ENCODE results near the gene TMEM131L.

TMEM131L gene

GRCh38 chr4:153643406-153644383 is 177.5 kb downstream of the TMEM131L start:
- TF ChIP-seq GATA2 (IDR thresholded peaks at IDR 0.05; ENCODE audit: low read depth, low read length) (no peak), GATA3 (IDR thresholded peaks at IDR 0.05; ENCODE audit: low read depth, low read length) (no peak)

GRCh38 chr4:153645183-153645582 is 179.0 kb downstream of the TMEM131L start:
- TF ChIP-seq GATA2 (IDR thresholded peaks at IDR 0.05; ENCODE audit: low read depth, low read length) (no peak), GATA3 (IDR thresholded peaks at IDR 0.05; ENCODE audit: low read depth, low read length) (no peak)

GRCh38 chr4:153646261-153646660 is 180.1 kb downstream of the TMEM131L start:
- TF ChIP-seq GATA2 (IDR thresholded peaks at IDR 0.05; ENCODE audit: low read depth, low read length) (no peak), GATA3 (IDR thresholded peaks at IDR 0.05; ENCODE audit: low read depth, low read length) (no peak)

- TF ChIP-seq GATA3 (IDR thresholded peaks at IDR 0.05; ENCODE audit: low read depth, low read length) (no peak), GATA2 (IDR thresholded peaks at IDR 0.05; ENCODE audit: low read depth, low read length) (no peak)
These were observed 180.8 kb downstream of the TMEM131L start for GRCh38 chr4:153646978-153647377.

DNA sequence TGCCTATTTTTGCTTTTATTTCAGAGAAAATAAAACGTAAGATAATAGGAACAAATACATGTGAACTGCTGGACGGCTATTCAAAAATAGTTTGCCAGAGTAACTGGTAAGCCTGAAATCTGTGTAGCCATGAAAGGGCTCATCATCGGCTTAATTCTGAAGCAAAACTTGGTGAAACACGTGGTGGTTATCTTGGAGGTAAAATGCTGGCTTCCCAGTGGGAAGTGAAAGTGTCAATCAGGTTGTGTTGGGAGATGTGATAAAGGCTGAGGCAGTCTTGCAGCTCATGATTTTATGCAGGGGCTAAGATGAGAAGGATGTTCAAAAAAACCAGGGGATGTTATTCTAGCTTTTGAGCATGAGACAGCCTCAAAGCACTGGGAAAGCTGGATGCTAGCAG is 181.8 kb downstream of the TMEM131L start:
- TF ChIP-seq GATA3 (IDR thresholded peaks at IDR 0.05; ENCODE audit: low read depth, low read length) (no peak), GATA2 (IDR thresholded peaks at IDR 0.05; ENCODE audit: low read depth, low read length) (no peak)

DNA sequence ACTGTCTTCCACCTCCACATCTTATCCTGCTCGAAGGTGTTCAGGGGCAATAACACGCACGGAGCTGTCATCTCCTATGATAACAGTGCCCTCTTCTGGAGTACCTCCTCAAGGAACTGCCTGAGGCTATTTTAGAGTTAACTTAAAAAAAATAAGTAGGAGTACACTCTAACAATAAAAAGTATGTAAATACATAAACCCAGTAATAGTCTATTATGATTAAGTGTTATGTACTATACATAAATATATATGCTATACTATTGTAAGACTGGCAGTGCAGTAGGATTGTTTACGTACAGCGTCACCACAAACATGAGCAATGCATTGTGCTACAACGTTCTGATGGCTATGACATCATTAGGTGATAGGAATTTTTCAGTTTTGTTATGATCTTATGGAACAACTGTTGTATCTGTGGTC is 183.4 kb downstream of the TMEM131L start:
- TF ChIP-seq GATA3 (IDR thresholded peaks at IDR 0.05; ENCODE audit: low read depth, low read length) (no peak), GATA2 (IDR thresholded peaks at IDR 0.05; ENCODE audit: low read depth, low read length) (no peak)

DNA sequence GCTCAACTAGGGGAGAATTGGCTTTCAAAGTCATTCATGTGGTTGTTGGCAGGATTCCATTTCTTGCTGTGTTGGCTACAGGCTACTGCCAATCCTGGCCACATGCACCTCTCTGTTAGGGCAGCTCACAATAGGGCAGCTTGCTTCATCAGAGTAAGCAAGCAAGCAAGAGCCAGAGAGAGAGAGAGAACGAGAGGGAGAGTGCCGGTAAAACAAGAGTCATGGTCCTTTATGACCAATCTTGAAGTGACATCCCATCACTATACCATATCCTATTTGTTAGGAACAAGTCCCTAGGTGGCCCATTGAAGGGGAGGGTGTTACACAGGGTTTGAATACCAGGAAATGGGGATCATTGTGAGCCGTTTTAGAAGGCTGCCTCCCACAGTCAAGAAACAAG is 185.0 kb downstream of the TMEM131L start:
- no peak for TF ChIP-seq GATA2 (IDR thresholded peaks at IDR 0.05; ENCODE audit: low read depth, low read length)
- TF ChIP-seq GATA3 (IDR thresholded peaks at IDR 0.05; ENCODE audit: low read depth, low read length) = no peak

DNA sequence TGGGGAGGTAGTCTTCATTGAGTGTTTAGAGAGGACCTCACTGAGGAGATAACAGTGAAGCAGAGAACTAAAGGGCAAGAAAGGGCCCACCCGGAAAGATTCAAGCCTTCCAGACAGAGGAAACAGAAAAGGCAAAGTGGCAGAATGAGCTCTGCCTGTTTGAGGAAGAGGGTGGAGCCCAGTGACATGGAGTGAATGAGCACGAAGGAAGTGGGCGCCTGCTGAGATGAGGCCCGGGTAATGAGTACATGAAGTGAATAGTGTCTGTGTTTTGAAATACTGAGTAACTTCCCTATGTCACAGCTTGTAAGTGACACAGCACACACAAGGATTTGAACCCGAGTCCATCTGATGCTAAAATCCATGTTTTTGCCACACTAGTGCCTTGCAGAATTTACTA is 185.4 kb downstream of the TMEM131L start:
- TF ChIP-seq GATA2 (IDR thresholded peaks at IDR 0.05; ENCODE audit: low read depth, low read length) (no peak), GATA3 (IDR thresholded peaks at IDR 0.05; ENCODE audit: low read depth, low read length) (no peak)

- no peak for TF ChIP-seq GATA3 (IDR thresholded peaks at IDR 0.05; ENCODE audit: low read depth, low read length)
- no peak for TF ChIP-seq GATA2 (IDR thresholded peaks at IDR 0.05; ENCODE audit: low read depth, low read length)
These were observed 186.1 kb downstream of the TMEM131L start for GRCh38 chr4:153652051-153652784.

GRCh38 chr4:153655002-153655541 is 188.9 kb downstream of the TMEM131L start:
- TF ChIP-seq GATA3 (IDR thresholded peaks at IDR 0.05; ENCODE audit: low read depth, low read length) (no peak), GATA2 (IDR thresholded peaks at IDR 0.05; ENCODE audit: low read depth, low read length) (no peak)

DNA sequence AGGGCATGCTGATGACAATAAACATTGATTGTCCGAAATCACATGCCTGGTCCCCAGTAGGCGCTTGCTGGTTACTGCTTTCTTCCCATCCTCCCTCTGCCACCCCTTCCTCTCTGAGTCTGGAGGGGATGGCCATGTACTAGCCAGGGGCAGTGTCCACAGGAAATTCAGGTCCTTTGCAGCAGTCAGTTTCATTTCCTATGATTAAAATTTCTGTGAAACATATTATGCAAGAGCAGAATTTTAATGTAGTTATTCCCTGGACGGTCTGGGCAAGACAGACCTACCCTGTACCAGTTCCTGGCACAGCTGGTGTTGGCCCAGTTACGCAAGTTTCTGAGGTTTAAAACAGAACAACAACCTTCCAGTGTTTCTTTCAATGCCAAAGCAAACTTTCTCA is 189.8 kb downstream of the TMEM131L start:
- no peak for TF ChIP-seq GATA3 (IDR thresholded peaks at IDR 0.05; ENCODE audit: low read depth, low read length)

GRCh38 chr4:153661215-153661822 is 195.2 kb downstream of the TMEM131L start:
- TF ChIP-seq GATA2 (IDR thresholded peaks at IDR 0.05; ENCODE audit: low read depth, low read length) (no peak), GATA3 (IDR thresholded peaks at IDR 0.05; ENCODE audit: low read depth, low read length) (no peak)

- TF ChIP-seq GATA3 (IDR thresholded peaks at IDR 0.05; ENCODE audit: low read depth, low read length) (no peak), GATA2 (IDR thresholded peaks at IDR 0.05; ENCODE audit: low read depth, low read length) (no peak)
These were observed 195.7 kb downstream of the TMEM131L start for GRCh38 chr4:153661908-153662307.

GRCh38 chr4:153663667-153664066 is 197.5 kb downstream of the TMEM131L start:
- TF ChIP-seq GATA3 (IDR thresholded peaks at IDR 0.05; ENCODE audit: low read depth, low read length) (no peak), GATA2 (IDR thresholded peaks at IDR 0.05; ENCODE audit: low read depth, low read length) (no peak)
